Measurements from ENCODE around the gene NTSR1. TPM values are rescaled to one million over a fixed set of nuclear protein-coding genes. Genes with fewer than 3 reads are reported as not detected.

The NTSR1 gene
- total and polyA plus RNA-seq, 2 donors (not counting 1 experiment from before 2014, with no cell fraction given) = not detected

GRCh38 chr20:62796699-62797491, 88.3 kb downstream of the NTSR1 start:
- Histone ChIP-seq H3K4me1 (ENCODE audit: control insufficient read depth in 2 of 2, insufficient read depth in 2 of 2, low read length in 2 of 2) (peaks cover 14 to 38% of the 10 kb centered on the region in 2 donors), H3K9me3 (ENCODE audit: control extremely low read depth in 1 of 3, control insufficient read depth in 2 of 3, insufficient read depth in 1 of 3, low read length in 2 of 3) (no peaks in the 10 kb centered on the region), H2AFZ (ENCODE audit: insufficient read depth, low read depth, low read length, poor library complexity, severe bottlenecking) (peak overlapping the region; percentile 88), H3K27me3 (replicated peaks in 1 of 4; ENCODE audit: control extremely low read depth in 1 of 4, control insufficient read depth in 3 of 4, insufficient read depth in 4 of 4, low read length in 3 of 4) (no peaks in the 10 kb centered on the region), H4K20me1 (ENCODE audit: control insufficient read depth, insufficient read depth, low read length, poor library complexity, severe bottlenecking) (peaks cover 9% of the 10 kb centered on the region), H3K4me3 (ENCODE audit: control extremely low read depth in 1 of 5, extremely low read depth in 1 of 5, insufficient read depth in 1 of 5, low read depth in 2 of 5, low read length in 4 of 5) (peak overlapping the region in 4 of 5 experiments; percentile 38 to 69 (median 64)), H3K36me3 (replicated peaks in 1 of 2; ENCODE audit: control extremely low read depth in 1 of 2, control insufficient read depth in 1 of 2, extremely low read depth in 1 of 2, insufficient read depth in 2 of 2, low read length in 1 of 2) (peaks cover 2 to 25% of the 10 kb centered on the region in 2 experiments), H3K4me2 (replicated peaks; ENCODE audit: low read depth, low read length, poor library complexity, severe bottlenecking) (peak overlapping the region; percentile 98), H3K9ac (ENCODE audit: low read length) (peak overlapping the region; percentile 63), H3K27ac (ENCODE audit: low read length in 2 of 2) (no peak overlapping the region), H3K79me2 (ENCODE audit: control insufficient read depth, insufficient read depth, low read length) (peaks cover 8% of the 10 kb centered on the region)
- Mint-ChIP-seq H3K9me3 (ENCODE audit: insufficient read depth) (no peaks in the 10 kb centered on the region), H3K4me3 (peak overlapping the region; percentile 82), H3K27me3 (no peaks in the 10 kb centered on the region), H3K4me1 (peaks cover 32% of the 10 kb centered on the region), H3K27ac (peak overlapping the region; percentile 80)
- intact Hi-C loops (cut with micrococcal nuclease) = loop anchor here (10.0 kb wide), 1 partner anchor 158 kb away; the partner anchor contains the start of gene SLC17A9
- CTCF ChIA-PET = interaction anchor here (0.6 to 3.3 kb wide), 5 partner anchors 8 to 297 kb away, joined by 3 to 13 read pairs (median 4); no protein-coding TSS in a partner anchor
- ATAC-seq (ENCODE audit: low read depth) (no peak), DNase-seq (no peak)
- POLR2A ChIA-PET = interaction anchor here (0.6 to 1.0 kb wide), 3 partner anchors 11 to 173 kb away, joined by 3 read pairs; no protein-coding TSS in a partner anchor
- TF ChIP-seq EZH2 (IDR thresholded peaks at IDR 0.05; ENCODE audit: borderline replicate concordance, insufficient read depth, low read depth, low read length, poor library complexity, severe bottlenecking) = no peak
- TF ChIP-seq, protein P1, sequence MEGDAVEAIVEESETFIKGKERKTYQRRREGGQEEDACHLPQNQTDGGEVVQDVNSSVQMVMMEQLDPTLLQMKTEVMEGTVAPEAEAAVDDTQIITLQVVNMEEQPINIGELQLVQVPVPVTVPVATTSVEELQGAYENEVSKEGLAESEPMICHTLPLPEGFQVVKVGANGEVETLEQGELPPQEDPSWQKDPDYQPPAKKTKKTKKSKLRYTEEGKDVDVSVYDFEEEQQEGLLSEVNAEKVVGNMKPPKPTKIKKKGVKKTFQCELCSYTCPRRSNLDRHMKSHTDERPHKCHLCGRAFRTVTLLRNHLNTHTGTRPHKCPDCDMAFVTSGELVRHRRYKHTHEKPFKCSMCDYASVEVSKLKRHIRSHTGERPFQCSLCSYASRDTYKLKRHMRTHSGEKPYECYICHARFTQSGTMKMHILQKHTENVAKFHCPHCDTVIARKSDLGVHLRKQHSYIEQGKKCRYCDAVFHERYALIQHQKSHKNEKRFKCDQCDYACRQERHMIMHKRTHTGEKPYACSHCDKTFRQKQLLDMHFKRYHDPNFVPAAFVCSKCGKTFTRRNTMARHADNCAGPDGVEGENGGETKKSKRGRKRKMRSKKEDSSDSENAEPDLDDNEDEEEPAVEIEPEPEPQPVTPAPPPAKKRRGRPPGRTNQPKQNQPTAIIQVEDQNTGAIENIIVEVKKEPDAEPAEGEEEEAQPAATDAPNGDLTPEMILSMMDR (IDR thresholded peaks at IDR 0.05) = no peak
- 39% methylated on average over 34 of the region's 53 CpGs for WGBS (ENCODE audit: insufficient coverage)

Measured in B cell (primary cell).